Measurements from ENCODE around the gene TFCP2L1. TPM values are rescaled to one million over a fixed set of nuclear protein-coding genes. Genes with fewer than 3 reads are reported as not detected.
A peak's percentile ranks its signal among the peaks of the same experiment; 100 is the strongest.

The TFCP2L1 gene
- total and polyA plus RNA-seq, 10 donors = 0.15 to 8.9 (median 2.7) TPM

GRCh38 chr2:121281694-121282093, 3.3 kb downstream of the TFCP2L1 start:
- Histone ChIP-seq H3K4me1 (peaks cover 2 to 50% (median 28%) of the 10 kb centered on the region in 6 donors), H3K4me3 (peak overlapping the region in 2 of 8 donors; percentile 1 to 11), H3K27ac (peak overlapping the region in 5 of 8 donors; percentile 39 to 63 (median 55)), H3K27me3 (replicated peaks in 1 of 7) (peaks cover 0 to 65% (median 17%) of the 10 kb centered on the region in 7 donors), H3K36me3 (no peaks in the 10 kb centered on the region), H3K9me3 (no peaks in the 10 kb centered on the region)
- TF ChIP-seq POLR2AphosphoS5 (IDR thresholded peaks at IDR 0.05) = no peak
- TF ChIP-seq CTCF (IDR thresholded peaks at IDR 0.05 in 8 of 11, conservative IDR thresholded peaks at IDR 0.05 in 3 of 11) = peak in 1 of 11 experiments; percentile 4
- DNase-seq = no peak
- 48 to 80% (median 67%) methylated on average over 7 of the region's 7 CpGs for WGBS, 5 donors
- intact Hi-C loops (cut with DNase I; ENCODE audit: low total_unique reads) = no loop called here

- Histone ChIP-seq H3K27me3 (replicated peaks in 1 of 7) (peaks cover 0 to 59% (median 17%) of the 10 kb centered on the region in 7 donors), H3K4me3 (peak overlapping the region in 2 of 8 donors; percentile 1 to 11), H3K9me3 (no peaks in the 10 kb centered on the region), H3K4me1 (peaks cover 2 to 46% (median 26%) of the 10 kb centered on the region in 6 donors), H3K36me3 (no peaks in the 10 kb centered on the region), H3K27ac (peak overlapping the region in 3 of 8 donors; percentile 55 to 63 (median 61))
- WGBS, 5 donors = 79 to 88% (median 84%) methylated on average over 19 of the region's 19 CpGs
- intact Hi-C loops (cut with DNase I; ENCODE audit: low total_unique reads) = no loop called here
- no peak for DNase-seq
- TF ChIP-seq POLR2AphosphoS5 (IDR thresholded peaks at IDR 0.05) = no peak
- no peak for TF ChIP-seq POLR2A (IDR thresholded peaks at IDR 0.05)
- no peak for TF ChIP-seq CTCF (IDR thresholded peaks at IDR 0.05 in 8 of 11, conservative IDR thresholded peaks at IDR 0.05 in 3 of 11)
Measured at GRCh38 chr2:121281107-121281506, 3.9 kb downstream of the TFCP2L1 start.

- Histone ChIP-seq H3K36me3 (no peaks in the 10 kb centered on the region), H3K4me3 (no peak overlapping the region), H3K27ac (no peak overlapping the region), H3K9me3 (no peaks in the 10 kb centered on the region), H3K27me3 (replicated peaks in 1 of 7) (peaks cover 0 to 44% (median 9%) of the 10 kb centered on the region in 7 donors), H3K4me1 (peaks cover 2 to 34% (median 16%) of the 10 kb centered on the region in 6 donors)
- no peak for DNase-seq
- intact Hi-C loops (cut with DNase I; ENCODE audit: low total_unique reads) = no loop called here
- WGBS, 5 donors = 53 to 69% (median 62%) methylated on average over 9 to 10 of the region's 10 CpGs
- no peak for TF ChIP-seq POLR2A (IDR thresholded peaks at IDR 0.05)
- TF ChIP-seq POLR2AphosphoS5 (IDR thresholded peaks at IDR 0.05) = no peak
- no peak for TF ChIP-seq CTCF (IDR thresholded peaks at IDR 0.05 in 8 of 11, conservative IDR thresholded peaks at IDR 0.05 in 3 of 11)
Measured at GRCh38 chr2:121279476-121280220, 5.4 kb downstream of the TFCP2L1 start.

- H3K36me3 ChIP-seq = no peaks in the 10 kb centered on the region
- no peaks in the 10 kb centered on the region for H3K9me3 ChIP-seq
- TF ChIP-seq CTCF (IDR thresholded peaks at IDR 0.05 in 8 of 11, conservative IDR thresholded peaks at IDR 0.05 in 3 of 11) (no peak), POLR2AphosphoS5 (IDR thresholded peaks at IDR 0.05) (no peak), POLR2A (IDR thresholded peaks at IDR 0.05) (no peak)
- H3K27ac ChIP-seq = no peak overlapping the region
- peaks cover 0 to 13% (median 0%) of the 10 kb centered on the region in 7 donors for H3K27me3 ChIP-seq (replicated peaks in 1 of 7)
- intact Hi-C loops (cut with DNase I; ENCODE audit: low total_unique reads) = no loop called here
- 90 to 94% (median 93%) methylated on average over 6 of the region's 6 CpGs for WGBS, 5 donors
- peaks cover 0 to 7% (median 3%) of the 10 kb centered on the region in 6 donors for H3K4me1 ChIP-seq
- DNase-seq = no peak
- no peak overlapping the region for H3K4me3 ChIP-seq
Measured at GRCh38 chr2:121276341-121276740, 8.7 kb downstream of the TFCP2L1 start.

Data from spleen (tissue), 11 donors.